Skeletal muscle cell (primary cell): Measurements from ENCODE around the gene PTDSS2.
A peak's percentile ranks its signal among the peaks of the same experiment; 100 is the strongest.

Experiments used
- DNase-seq: peaks from one replicate; pipeline ENCODE4 v3.0.0-alpha.2; 2010; ENCODE audit warnings: low read depth
- H3K4me3 ChIP-seq: 2 replicates; pipeline ENCODE4 v1.5.1; 2011; ENCODE audit warnings: low read depth, mild to moderate bottlenecking, control low read depth, low read length, moderate library complexity

PTDSS2 gene

GRCh38 chr11:445765-446588 lies 4.1 kb upstream of the PTDSS2 start:
- no peak for DNase-seq
- H3K4me3 ChIP-seq, result no peak overlapping the region

- no peak overlapping the region for H3K4me3 ChIP-seq
- no peak for DNase-seq
Observed at GRCh38 chr11:446891-447290, 3.2 kb upstream of the PTDSS2 start.

GRCh38 chr11:447923-448731 lies 2.0 kb upstream of the PTDSS2 start:
- peak; percentile 58 for DNase-seq
- H3K4me3 ChIP-seq, result peak overlapping the region; percentile 56

GRCh38 chr11:450809-451451 lies 851 bp downstream of the PTDSS2 start:
- no peak for DNase-seq
- peak overlapping the region; percentile 91 for H3K4me3 ChIP-seq

- DNase-seq, result no peak
- peak overlapping the region; percentile 91 for H3K4me3 ChIP-seq
Observed at GRCh38 chr11:451738-452137, 1.7 kb downstream of the PTDSS2 start.

GRCh38 chr11:452203-452744 lies 2.2 kb downstream of the PTDSS2 start:
- no peak overlapping the region for H3K4me3 ChIP-seq

GRCh38 chr11:452916-453527 lies 2.9 kb downstream of the PTDSS2 start:
- no peak overlapping the region for H3K4me3 ChIP-seq
- DNase-seq, result no peak

More at GRCh38 chr11:452203-452744, 2.2 kb downstream of the PTDSS2 start:
- no peak for DNase-seq

- H3K4me3 ChIP-seq, result no peak overlapping the region
- no peak for DNase-seq
Observed at GRCh38 chr11:453564-453963, 3.5 kb downstream of the PTDSS2 start.

GRCh38 chr11:454043-454442 lies 4.0 kb downstream of the PTDSS2 start:
- H3K4me3 ChIP-seq, result no peak overlapping the region
- DNase-seq, result no peak

- DNase-seq, result no peak
- H3K4me3 ChIP-seq, result no peak overlapping the region
Observed at GRCh38 chr11:454801-455565, 4.9 kb downstream of the PTDSS2 start.

- H3K4me3 ChIP-seq, result no peak overlapping the region
- DNase-seq, result no peak
Observed at GRCh38 chr11:455566-456147, 5.6 kb downstream of the PTDSS2 start.

GRCh38 chr11:456533-456932 lies 6.5 kb downstream of the PTDSS2 start:
- DNase-seq, result no peak

GRCh38 chr11:457111-457760 lies 7.2 kb downstream of the PTDSS2 start:
- DNase-seq, result no peak
- no peak overlapping the region for H3K4me3 ChIP-seq

More at GRCh38 chr11:456533-456932, 6.5 kb downstream of the PTDSS2 start:
- no peak overlapping the region for H3K4me3 ChIP-seq

GRCh38 chr11:459511-460220 lies 9.6 kb downstream of the PTDSS2 start:
- H3K4me3 ChIP-seq, result no peak overlapping the region
- no peak for DNase-seq

- H3K4me3 ChIP-seq, result no peak overlapping the region
- no peak for DNase-seq
Observed at GRCh38 chr11:460331-461199, 10.5 kb downstream of the PTDSS2 start.

- no peak for DNase-seq
- no peak overlapping the region for H3K4me3 ChIP-seq
Observed at GRCh38 chr11:461626-462025, 11.5 kb downstream of the PTDSS2 start.
